T-cell (primary cell): ENCODE data around the gene OGDH. TPM values are rescaled to one million over a fixed set of nuclear protein-coding genes. Genes with fewer than 3 reads are reported as not detected.
"Not testable (repeated sequence)": the region's sequence is repeated elsewhere in the genome, so short reads cannot be mapped to it uniquely, and the experiment has no call there.

Source experiments
- ATAC-seq, 4 experiments: fragments of 200-7000 bp in 3 of 4; fragments of 150-1000 bp in 1 of 4; cut with Tn5 transposase; replicated peaks in 1 of 4; 1 replicate in 3 of 4; 2 replicates in 1 of 4; pipeline ENCODE4 v1.10.0; 2021; ENCODE audit warnings: moderate library complexity in 3 of 4, mild to moderate bottlenecking in 2 of 4, moderate number of reproducible peaks in 1 of 4
- CTCF ChIA-PET, 2 donors: fragments of 300-600 bp; sonication (Branson Sonifier 250); formaldehyde crosslinking; loops; one replicate each; lab custom pipeline; 2022; ENCODE audit warnings: antibody characterized with exemption in 2 of 2; lab: Charles Lee
- POLR2A ChIA-PET, 2 donors: fragments of 300-600 bp; sonication (Branson Sonifier 250); formaldehyde crosslinking; loops; one replicate each; lab custom pipeline; 2022; ENCODE audit warnings: antibody characterized with exemption in 2 of 2; lab: Charles Lee
- DNase-seq, 35 experiments: peaks; one replicate each; pipeline versions ENCODE4 v3.0.0 to v3.0.0-alpha.2; 2013 to 2023
- H3K27ac ChIP-seq: one replicate; pipeline ENCODE4 v1.5.1; 2013; ENCODE audit warnings: low read length
- H3K27me3 ChIP-seq, 2 experiments: replicated peaks in 1 of 2; 1 replicate in 1 of 2; 2 replicates in 1 of 2; pipeline versions ENCODE4 v1.6.1 to v1.7.0; 2013; ENCODE audit warnings: low read length in 1 of 2, mixed read lengths in 1 of 2; ENCODE audit not compliant: control insufficient read depth in 2 of 2, insufficient read depth in 2 of 2; ENCODE audit errors: extremely low read depth in 1 of 2
- H3K36me3 ChIP-seq, 2 donors: 1 replicate in 1 of 2; 2 replicates in 1 of 2; pipeline versions ENCODE4 v1.6.1 to v1.7.0; 2013; ENCODE audit warnings: low read length in 1 of 2; ENCODE audit not compliant: control insufficient read depth in 2 of 2, insufficient read depth in 1 of 2; ENCODE audit errors: extremely low read depth in 1 of 2
- H3K4me1 ChIP-seq, 2 experiments: 1 replicate in 1 of 2; 2 replicates in 1 of 2; pipeline versions ENCODE4 v1.6.1 to v1.7.0; 2013; ENCODE audit warnings: low read length in 2 of 2, mixed read lengths in 1 of 2; ENCODE audit not compliant: insufficient read depth in 2 of 2, control insufficient read depth in 1 of 2; ENCODE audit errors: extremely low read depth in 1 of 2
- H3K4me3 ChIP-seq, 2 donors: 1 replicate in 1 of 2; 2 replicates in 1 of 2; pipeline versions ENCODE4 v1.5.1 to v1.7.0; 2013; ENCODE audit warnings: mild to moderate bottlenecking in 2 of 2, low read length in 1 of 2, moderate library complexity in 1 of 2; ENCODE audit not compliant: control insufficient read depth in 1 of 2; ENCODE audit errors: extremely low read depth in 1 of 2
- H3K9me3 ChIP-seq: 2 replicates; pipeline ENCODE4 v1.7.0; 2013
- H3K27ac Mint-ChIP-seq, 2 donors: one replicate each; pipeline ENCODE4 v1.8.0; 2020 to 2021; ENCODE audit warnings: mild to moderate bottlenecking in 2 of 2, mixed read lengths in 2 of 2
- H3K27me3 Mint-ChIP-seq, 2 donors: one replicate each; pipeline ENCODE4 v1.8.0; 2021 to 2022; ENCODE audit warnings: mixed read lengths in 2 of 2
- H3K36me3 Mint-ChIP-seq: one replicate; pipeline ENCODE4 v1.8.0; 2021; ENCODE audit warnings: mixed read lengths
- H3K4me1 Mint-ChIP-seq, 3 donors: one replicate each; pipeline ENCODE4 v1.8.0; 2020 to 2022; ENCODE audit warnings: mixed read lengths in 3 of 3, mild to moderate bottlenecking in 1 of 3
- H3K4me3 Mint-ChIP-seq, 3 donors: one replicate each; pipeline ENCODE4 v1.8.0; 2020 to 2022; ENCODE audit warnings: mild to moderate bottlenecking in 3 of 3, mixed read lengths in 3 of 3, moderate library complexity in 3 of 3
- H3K9me3 Mint-ChIP-seq, 3 donors: one replicate each; pipeline ENCODE4 v1.8.0; 2020 to 2022; ENCODE audit warnings: mixed read lengths in 3 of 3
- WGBS: methylation state at CpG from one replicate; pipeline ENCODE4 v1.1.5; 2013; ENCODE audit warnings: missing lambda C conversion rate; ENCODE audit not compliant: insufficient coverage; 5-methylcytosine and 5-hydroxymethylcytosine counted together
- total RNA-seq, 35 experiments: library from RNA in 6 of 35; stranded (reverse) in 6 of 35; fragments of 120-200 nt in 1 of 35; gene quantifications; one replicate each; pipeline versions ENCODE4 v1.2.1 to v1.2.4 and lab custom pipeline; 2013 to 2026

OGDH gene
- total RNA-seq, 5 donors from 2014 or later (not counting 1 experiment from before 2014, with no cell fraction given): 58.9 to 113 (median 108) TPM

DNA sequence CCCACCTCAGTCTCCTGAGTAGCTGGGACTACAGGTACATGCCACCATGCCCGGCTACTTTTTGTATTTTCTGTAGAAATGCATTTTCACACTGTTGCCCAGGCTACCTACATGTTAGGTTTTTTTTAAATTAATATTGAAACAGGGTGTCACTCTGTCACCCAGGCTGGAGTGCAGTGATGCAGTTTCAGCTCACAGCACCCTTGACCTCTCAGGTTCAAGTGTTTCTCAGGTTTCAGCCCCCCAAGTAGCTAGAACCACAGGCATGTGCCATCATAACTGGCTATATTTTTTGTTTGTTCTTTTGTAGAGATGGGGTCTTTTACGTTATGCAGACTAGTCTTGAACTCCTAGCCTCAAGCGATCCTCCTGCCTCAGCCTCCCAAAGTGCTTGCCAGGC lies 109.8 kb downstream of the OGDH start:
- H3K4me1 ChIP-seq: peaks cover 0 to 9% of the 10 kb centered on the region in 2 experiments
- DNase-seq (no peak), ATAC-seq (no peak)
- no peak overlapping the region for H3K4me3 ChIP-seq
- no peak overlapping the region for H3K27ac Mint-ChIP-seq
- H3K9me3 ChIP-seq: no peaks in the 10 kb centered on the region
- peaks cover 0 to 2% (median 0%) of the 10 kb centered on the region in 3 donors for H3K9me3 Mint-ChIP-seq
- no peaks in the 10 kb centered on the region for H3K27me3 ChIP-seq
- CTCF ChIA-PET: no interaction called here
- no peaks in the 10 kb centered on the region for H3K27me3 Mint-ChIP-seq
- H3K36me3 ChIP-seq: no peaks in the 10 kb centered on the region
- 100% methylated on average over 2 of the region's 3 CpGs for WGBS
- POLR2A ChIA-PET: no interaction called here
- H3K4me3 Mint-ChIP-seq: no peak overlapping the region
- no peaks in the 10 kb centered on the region for H3K36me3 Mint-ChIP-seq
- H3K4me1 Mint-ChIP-seq: peaks cover 7 to 19% (median 11%) of the 10 kb centered on the region in 3 donors
- no peak overlapping the region for H3K27ac ChIP-seq

DNA sequence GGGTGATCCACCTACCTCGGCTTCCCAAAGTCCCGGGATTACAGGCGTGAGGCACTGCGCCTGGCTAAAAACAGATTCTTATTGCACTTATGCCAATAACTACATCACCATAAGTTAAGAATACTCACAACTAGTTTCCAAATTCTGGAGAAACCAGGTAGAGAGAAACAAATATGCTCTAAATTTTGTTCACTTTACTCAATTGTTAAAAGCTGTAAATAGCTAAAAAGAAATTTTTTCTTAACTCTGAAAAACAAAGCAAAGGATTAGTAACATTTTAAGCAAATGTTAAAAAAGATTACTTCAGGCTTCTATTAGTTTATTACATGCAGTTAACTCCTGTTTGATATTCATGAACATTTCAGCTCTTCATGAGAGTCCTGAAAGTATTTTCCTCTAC lies 113.9 kb downstream of the OGDH start:
- H3K27ac Mint-ChIP-seq: no peak overlapping the region
- no peak overlapping the region for H3K27ac ChIP-seq
- H3K9me3 ChIP-seq: no peaks in the 10 kb centered on the region
- no peaks in the 10 kb centered on the region for H3K27me3 ChIP-seq
- H3K4me1 Mint-ChIP-seq: no peaks in the 10 kb centered on the region
- no peaks in the 10 kb centered on the region for H3K27me3 Mint-ChIP-seq
- ChIA-PET CTCF (interaction anchor here in 1 of 2 donors (0.5 kb wide), 1 partner anchor 1613 kb away, joined by 3 read pairs; no protein-coding TSS in a partner anchor), POLR2A (interaction anchor here in 1 of 2 donors (0.6 kb wide), 1 partner anchor 11 kb away, joined by 4 read pairs; no protein-coding TSS in a partner anchor)
- H3K9me3 Mint-ChIP-seq: peaks cover 0 to 2% (median 0%) of the 10 kb centered on the region in 3 donors
- no peaks in the 10 kb centered on the region for H3K36me3 Mint-ChIP-seq
- no peak overlapping the region for H3K4me3 Mint-ChIP-seq
- WGBS: no CpG with 5 or more reads among the region's 4 CpGs
- H3K36me3 ChIP-seq: no peaks in the 10 kb centered on the region
- H3K4me3 ChIP-seq: no peak overlapping the region
- H3K4me1 ChIP-seq: no peaks in the 10 kb centered on the region
- ATAC-seq (no peak), DNase-seq (no peak)

DNA sequence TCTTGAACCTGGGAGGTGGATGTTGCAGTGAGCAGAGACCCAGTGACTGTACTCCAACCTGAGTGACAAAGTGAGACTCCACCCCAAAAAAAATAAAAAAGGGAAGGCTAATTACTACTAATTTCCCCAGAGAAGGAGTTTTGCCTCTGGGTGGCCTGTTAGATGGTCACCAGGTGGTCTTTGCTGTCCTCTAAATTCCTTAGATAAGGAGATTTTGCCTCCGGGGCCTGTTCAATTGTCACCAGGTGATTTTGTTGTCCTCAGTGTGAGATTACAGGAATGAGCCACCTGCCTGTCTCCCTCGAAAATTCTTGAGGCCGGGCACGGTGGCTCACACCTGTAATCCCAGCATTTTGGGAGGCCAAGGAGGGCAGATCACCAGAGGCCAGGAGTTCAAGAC lies 117.8 kb downstream of the OGDH start:
- DNase-seq (no peak), ATAC-seq (no peak)
- no peaks in the 10 kb centered on the region for H3K4me1 ChIP-seq
- no peak overlapping the region for H3K4me3 Mint-ChIP-seq
- H3K36me3 ChIP-seq: no peaks in the 10 kb centered on the region
- H3K4me3 ChIP-seq: no peak overlapping the region
- no peaks in the 10 kb centered on the region for H3K36me3 Mint-ChIP-seq
- no peaks in the 10 kb centered on the region for H3K27me3 ChIP-seq
- H3K9me3 ChIP-seq: no peaks in the 10 kb centered on the region
- H3K27me3 Mint-ChIP-seq: peaks cover 5 to 6% of the 10 kb centered on the region in 2 donors
- peaks cover 0 to 2% (median 0%) of the 10 kb centered on the region in 3 donors for H3K9me3 Mint-ChIP-seq
- ChIA-PET CTCF (no interaction called here), POLR2A (no interaction called here)
- no peak overlapping the region for H3K27ac Mint-ChIP-seq
- WGBS: 78% methylated on average over 3 of the region's 4 CpGs
- no peak overlapping the region for H3K27ac ChIP-seq
- peaks cover 0 to 6% (median 0%) of the 10 kb centered on the region in 3 donors for H3K4me1 Mint-ChIP-seq

DNA sequence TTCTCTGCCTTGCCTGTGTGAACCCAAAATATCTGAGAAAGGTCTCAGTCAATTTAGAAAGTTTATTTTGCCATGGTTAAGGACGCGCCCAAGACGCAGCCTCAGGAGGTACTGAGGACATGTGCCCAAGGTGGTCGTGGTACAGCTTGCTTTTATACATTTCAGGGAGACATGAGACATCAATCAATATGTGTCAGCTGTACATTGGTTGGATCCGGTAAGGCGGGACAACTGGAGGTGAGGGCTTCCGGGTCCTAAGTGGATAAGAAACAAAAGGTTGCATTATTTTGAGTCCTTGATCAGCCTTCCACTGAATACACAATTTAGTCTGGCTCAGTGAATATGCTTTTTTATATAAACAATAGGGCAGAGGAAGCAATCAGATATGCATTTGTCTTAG lies 119.8 kb downstream of the OGDH start:
- H3K27me3 ChIP-seq, H3K4me1 ChIP-seq, ATAC-seq, H3K27ac Mint-ChIP-seq, H3K9me3 ChIP-seq, POLR2A ChIA-PET, H3K27ac ChIP-seq, H3K27me3 Mint-ChIP-seq, H3K36me3 Mint-ChIP-seq, H3K36me3 ChIP-seq, H3K4me1 Mint-ChIP-seq, H3K4me3 Mint-ChIP-seq, H3K9me3 Mint-ChIP-seq, H3K4me3 ChIP-seq, DNase-seq: not testable (repeated sequence)
- WGBS: 81% methylated on average over 4 of the region's 7 CpGs
- CTCF ChIA-PET: interaction anchor here in 1 of 2 donors (0.6 kb wide), 1 partner anchor 283 kb away, joined by 6 read pairs; no protein-coding TSS in a partner anchor

DNA sequence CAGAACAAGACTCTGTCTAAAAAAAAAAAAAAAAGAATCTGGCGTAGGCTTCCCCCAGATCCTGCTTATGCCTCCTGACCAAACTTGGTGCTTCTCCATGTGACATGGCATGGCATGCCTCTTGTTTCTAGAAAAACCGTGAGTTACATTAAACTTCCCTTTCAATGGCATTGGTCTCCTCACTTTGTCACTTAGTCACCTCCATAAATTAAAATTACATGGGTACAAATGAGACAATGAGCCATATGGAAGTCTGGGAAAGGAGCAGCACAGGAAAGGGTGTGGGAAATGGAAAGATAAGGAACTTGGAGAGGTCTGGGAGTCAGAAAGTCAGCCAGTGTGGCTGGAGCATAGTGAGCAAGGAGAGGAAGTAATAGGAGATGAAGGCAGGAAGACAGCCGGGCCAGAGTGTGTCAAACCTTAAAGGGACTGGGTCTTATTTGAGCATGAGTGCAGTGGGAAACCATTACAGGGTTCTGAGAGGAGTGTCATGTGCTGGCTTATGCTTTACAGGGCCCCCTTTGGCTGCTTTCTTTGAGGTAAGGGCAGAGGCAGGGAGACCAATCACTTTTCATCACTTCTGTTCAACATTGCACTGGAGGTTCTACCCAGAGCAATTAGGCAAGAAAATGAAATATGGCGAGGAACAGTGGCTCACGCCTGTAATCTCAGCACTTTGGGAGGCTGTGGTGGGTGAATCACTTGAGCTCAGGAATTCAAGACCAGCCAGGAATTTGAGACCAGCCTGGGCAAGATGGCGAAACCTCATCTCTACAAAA lies 120.9 kb downstream of the OGDH start:
- no peak for ATAC-seq
- CTCF ChIA-PET: interaction anchor here in 1 of 2 donors (0.6 kb wide), 1 partner anchor 282 kb away, joined by 6 read pairs; no protein-coding TSS in a partner anchor
- Mint-ChIP-seq H3K4me3 (no peak overlapping the region), H3K4me1 (peaks cover 0 to 6% (median 0%) of the 10 kb centered on the region in 3 donors), H3K27me3 (peaks cover 5 to 6% of the 10 kb centered on the region in 2 donors), H3K27ac (no peak overlapping the region), H3K9me3 (no peaks in the 10 kb centered on the region), H3K36me3 (no peaks in the 10 kb centered on the region)
- Histone ChIP-seq H3K9me3 (no peaks in the 10 kb centered on the region), H3K36me3 (no peaks in the 10 kb centered on the region), H3K4me3 (no peak overlapping the region), H3K4me1 (no peaks in the 10 kb centered on the region), H3K27me3 (peaks cover 0 to 6% of the 10 kb centered on the region in 2 experiments), H3K27ac (no peak overlapping the region)
- 100% methylated on average over 2 of the region's 6 CpGs for WGBS
- DNase-seq: no peak
- POLR2A ChIA-PET: interaction anchor here in 1 of 2 donors (0.6 kb wide), 1 partner anchor 508 kb away, joined by 10 read pairs; no protein-coding TSS in a partner anchor

DNA sequence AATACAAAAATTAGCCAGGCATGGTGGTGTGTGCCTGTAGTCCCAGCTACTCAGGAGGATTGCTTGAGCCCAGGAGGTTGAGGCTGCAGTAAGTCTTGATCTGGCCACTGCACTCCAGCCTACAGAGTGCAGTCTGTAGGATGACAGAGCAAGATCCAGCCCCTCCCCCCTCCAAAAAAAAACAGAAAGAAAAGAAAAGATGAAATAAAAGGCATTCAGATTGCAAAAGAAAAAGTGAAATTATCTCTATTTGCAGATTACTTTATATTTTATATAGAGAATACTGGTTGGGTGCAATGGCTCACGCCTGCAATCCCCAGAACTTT lies 121.5 kb downstream of the OGDH start:
- Mint-ChIP-seq H3K4me1 (peaks cover 0 to 6% (median 0%) of the 10 kb centered on the region in 3 donors), H3K27me3 (peaks cover 5 to 6% of the 10 kb centered on the region in 2 donors), H3K9me3 (no peaks in the 10 kb centered on the region), H3K36me3 (no peaks in the 10 kb centered on the region), H3K27ac (no peak overlapping the region), H3K4me3 (no peak overlapping the region)
- ATAC-seq (no peak), DNase-seq (no peak)
- Histone ChIP-seq H3K27me3 (peaks cover 0 to 6% of the 10 kb centered on the region in 2 experiments), H3K4me3 (no peak overlapping the region), H3K9me3 (no peaks in the 10 kb centered on the region), H3K36me3 (no peaks in the 10 kb centered on the region), H3K4me1 (no peaks in the 10 kb centered on the region), H3K27ac (no peak overlapping the region)
- WGBS: no CpG with 5 or more reads among the region's 1 CpG
- ChIA-PET CTCF (no interaction called here), POLR2A (interaction anchor here in 1 of 2 donors (0.6 kb wide), 1 partner anchor 509 kb away, joined by 10 read pairs; no protein-coding TSS in a partner anchor)
